Hypothalamus (tissue), 51 donors: ENCODE data around the gene ANKIB1.
"Not testable (repeated sequence)": the region's sequence is repeated elsewhere in the genome, so short reads cannot be mapped to it uniquely, and the experiment has no call there.

ENCODE experiments used
- DNase-seq, 51 donors: peaks; one replicate each; lab custom pipeline; 2025; lab: John Stamatoyannopoulos, UW

Gene ANKIB1, protein sequence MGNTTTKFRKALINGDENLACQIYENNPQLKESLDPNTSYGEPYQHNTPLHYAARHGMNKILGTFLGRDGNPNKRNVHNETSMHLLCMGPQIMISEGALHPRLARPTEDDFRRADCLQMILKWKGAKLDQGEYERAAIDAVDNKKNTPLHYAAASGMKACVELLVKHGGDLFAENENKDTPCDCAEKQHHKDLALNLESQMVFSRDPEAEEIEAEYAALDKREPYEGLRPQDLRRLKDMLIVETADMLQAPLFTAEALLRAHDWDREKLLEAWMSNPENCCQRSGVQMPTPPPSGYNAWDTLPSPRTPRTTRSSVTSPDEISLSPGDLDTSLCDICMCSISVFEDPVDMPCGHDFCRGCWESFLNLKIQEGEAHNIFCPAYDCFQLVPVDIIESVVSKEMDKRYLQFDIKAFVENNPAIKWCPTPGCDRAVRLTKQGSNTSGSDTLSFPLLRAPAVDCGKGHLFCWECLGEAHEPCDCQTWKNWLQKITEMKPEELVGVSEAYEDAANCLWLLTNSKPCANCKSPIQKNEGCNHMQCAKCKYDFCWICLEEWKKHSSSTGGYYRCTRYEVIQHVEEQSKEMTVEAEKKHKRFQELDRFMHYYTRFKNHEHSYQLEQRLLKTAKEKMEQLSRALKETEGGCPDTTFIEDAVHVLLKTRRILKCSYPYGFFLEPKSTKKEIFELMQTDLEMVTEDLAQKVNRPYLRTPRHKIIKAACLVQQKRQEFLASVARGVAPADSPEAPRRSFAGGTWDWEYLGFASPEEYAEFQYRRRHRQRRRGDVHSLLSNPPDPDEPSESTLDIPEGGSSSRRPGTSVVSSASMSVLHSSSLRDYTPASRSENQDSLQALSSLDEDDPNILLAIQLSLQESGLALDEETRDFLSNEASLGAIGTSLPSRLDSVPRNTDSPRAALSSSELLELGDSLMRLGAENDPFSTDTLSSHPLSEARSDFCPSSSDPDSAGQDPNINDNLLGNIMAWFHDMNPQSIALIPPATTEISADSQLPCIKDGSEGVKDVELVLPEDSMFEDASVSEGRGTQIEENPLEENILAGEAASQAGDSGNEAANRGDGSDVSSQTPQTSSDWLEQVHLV

DNA sequence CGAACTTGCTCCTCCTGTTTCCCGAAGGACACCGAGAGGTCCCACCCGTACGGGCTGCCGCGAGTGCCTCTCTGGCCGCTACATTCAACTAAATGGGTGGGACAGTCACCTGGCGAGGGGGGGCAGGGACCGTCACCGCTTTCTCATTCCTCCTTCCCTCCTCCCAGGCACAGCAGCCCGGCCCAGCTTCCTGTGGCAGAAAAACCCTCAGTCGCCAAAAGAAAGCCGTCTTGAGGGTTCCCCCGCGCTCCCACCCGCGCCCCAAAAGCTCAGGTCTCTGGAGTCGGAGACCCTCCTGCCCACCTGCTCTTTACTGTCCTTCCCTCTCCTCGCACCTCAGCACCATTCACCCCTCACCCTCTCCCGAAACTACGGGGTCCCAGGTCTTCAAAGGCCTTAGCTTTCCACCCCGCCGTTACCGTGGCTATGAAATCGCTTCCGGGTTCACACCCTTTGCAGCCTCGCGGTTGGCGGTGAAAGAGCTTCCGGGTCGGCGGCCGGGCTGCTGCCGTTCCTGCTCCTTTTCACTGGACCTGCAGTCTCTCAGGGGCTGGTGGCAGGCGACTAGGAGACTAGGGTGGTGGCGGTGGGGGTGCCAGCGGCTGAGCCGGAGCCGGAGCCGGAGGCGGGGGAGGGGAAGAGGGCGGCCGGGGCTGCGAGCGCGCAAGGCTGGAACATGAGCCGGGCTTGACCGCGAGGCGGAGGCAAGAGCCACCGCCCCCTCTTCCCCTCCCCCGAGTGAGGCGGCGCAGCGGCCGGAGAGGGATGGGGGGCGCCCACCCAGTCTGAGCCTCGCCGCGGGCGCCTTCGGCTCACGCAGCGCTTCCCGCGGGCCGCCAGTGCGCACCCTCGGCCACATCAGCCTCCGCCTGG, at the start of gene ANKIB1, which contains the start of gene KRIT1:
Gene ANKIB1 (plus strand): TSS at position 488 of the 873 bp plus-strand sequence. CDS start 49,005 bp downstream, outside the sequence.
Gene KRIT1 (minus strand): TSS at position 428 of the 873 bp plus-strand sequence. CDS start 3,779 bp downstream, outside the sequence.
- DNase-seq: peak; percentile 57 to 97 (median 84)

DNA sequence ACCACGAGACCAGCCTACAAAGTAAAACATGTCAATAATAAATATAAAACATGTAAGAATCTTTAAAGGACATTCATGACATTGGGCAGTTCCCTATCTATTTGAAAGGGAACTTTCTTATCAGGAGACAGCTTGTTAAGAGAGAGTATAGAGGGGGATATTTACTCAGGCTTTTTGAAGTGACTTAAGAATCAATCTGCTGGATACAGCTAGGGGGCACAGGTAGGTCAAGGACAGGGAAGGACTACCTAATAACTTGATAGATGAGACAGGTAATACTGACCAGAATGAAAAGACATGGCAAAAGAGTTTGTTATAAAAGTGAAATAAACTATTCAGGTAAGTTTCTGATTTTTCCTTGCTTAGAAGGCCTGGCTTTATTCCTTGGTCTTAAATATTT, 45.0 kb upstream of the ANKIB1 start:
- no peak for DNase-seq

DNA sequence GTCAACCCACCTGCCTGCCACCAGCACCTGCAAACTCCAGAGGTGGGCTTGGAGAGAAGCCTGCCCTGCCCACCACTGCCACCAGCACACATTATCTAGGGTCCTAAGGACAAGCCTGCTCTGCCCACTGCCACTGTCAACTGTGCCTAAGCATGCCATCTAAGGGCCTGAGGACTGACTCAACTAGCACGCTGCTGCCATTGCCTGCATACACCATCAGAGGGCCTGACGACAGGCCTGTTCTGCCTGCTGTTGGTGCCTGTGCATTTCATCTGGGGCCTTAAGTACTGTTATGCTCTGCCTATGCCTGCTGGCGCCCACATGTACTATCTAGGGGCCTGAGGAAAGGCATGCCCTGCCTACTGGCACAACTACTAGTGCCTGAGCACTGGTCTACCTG, 39.8 kb upstream of the ANKIB1 start:
- DNase-seq: no peak

DNA sequence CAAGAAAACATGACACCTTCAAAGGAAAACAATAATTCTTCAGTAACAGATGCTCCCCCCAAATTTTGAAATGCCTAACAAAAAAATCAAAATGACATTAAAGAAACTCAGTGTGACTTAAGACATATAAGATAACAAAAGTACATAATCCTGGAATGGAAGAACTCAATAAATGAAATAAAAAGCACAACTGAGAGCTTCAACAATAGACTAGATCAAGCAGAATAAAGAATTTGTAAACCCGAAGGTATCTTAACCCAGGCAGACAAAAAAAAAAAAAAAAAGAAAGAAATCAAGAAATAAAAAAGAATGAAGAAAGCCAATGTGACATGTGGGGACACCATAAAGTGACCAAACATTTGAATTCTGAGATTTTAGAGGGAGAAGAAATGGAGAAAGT, 39.1 kb upstream of the ANKIB1 start:
- DNase-seq: no peak

DNA sequence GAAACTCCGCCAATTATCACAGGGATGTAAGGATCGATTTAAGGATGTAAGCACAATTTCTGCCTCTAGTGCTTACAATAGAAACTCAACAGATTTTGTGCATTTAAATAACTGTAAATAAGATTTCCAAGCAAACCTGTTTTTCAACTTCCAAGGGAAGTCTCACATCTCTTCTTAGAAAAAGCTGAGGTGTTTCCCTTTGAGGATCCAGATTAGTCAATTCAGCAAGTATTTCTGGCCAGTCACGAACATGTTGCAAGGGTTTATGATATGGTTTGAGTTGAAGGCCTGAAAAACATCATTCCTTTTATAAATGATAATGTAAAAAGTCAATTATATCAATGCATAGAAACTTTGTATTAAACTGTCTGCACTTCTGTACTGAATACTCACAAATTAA, 24.0 kb upstream of the ANKIB1 start:
- no peak for DNase-seq

DNA sequence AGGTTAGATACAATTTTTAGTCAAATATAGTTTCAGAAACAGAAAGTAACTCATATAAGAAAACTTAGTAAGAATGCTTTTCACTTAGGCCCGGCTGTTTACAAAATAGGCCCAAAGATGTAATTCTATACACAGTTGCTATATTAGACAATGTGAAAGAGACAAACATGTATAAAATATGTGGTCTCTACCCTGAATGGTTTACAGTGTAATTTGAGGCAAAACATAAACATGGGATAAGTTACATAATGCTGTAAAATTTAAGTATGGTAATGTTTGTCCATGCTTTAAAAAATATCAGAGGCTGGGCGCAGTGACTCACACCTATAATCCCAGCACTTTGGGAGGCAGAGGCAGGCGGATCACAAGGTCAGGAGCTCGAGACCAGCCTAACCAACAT, 18.8 kb upstream of the ANKIB1 start:
- DNase-seq: no peak

DNA sequence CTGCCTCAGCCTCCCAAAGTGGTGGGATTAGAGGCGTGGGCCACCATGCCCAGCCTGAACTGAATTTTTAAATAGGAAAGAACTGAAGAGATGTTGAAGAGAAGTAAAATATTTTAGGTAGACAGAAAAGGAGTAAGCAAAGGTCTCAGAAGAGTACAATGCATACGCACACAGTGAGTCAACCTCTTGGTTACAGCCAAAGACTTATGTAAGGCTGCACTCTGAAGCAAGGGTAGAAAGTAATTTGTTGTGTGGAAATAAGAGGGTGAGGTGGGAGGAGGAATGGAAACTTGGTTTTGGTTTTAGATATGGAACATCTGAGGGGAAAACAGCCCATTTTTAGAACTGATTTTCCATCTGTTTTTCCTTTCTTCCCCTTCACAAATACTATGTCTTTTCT, 17.7 kb upstream of the ANKIB1 start:
- no peak for DNase-seq

DNA sequence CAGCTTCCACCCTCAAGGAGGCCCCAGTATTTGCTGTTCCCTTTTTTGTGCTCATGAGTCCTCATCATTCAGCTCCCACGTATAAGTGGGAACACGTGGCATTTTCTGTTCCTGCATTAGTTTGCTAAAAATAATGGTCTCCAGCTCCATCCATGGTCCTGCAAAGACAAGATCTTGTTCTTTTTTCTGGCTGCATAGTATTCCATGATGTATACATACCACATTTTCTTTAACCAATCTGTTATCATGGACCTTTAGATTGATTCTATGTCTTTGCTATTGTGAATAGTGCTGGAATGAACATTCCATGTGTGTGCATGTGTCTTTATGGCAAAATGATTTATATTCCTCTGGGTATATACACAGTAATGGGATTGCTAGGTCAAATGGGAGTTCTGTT, 17.0 kb upstream of the ANKIB1 start:
- no peak for DNase-seq

DNA sequence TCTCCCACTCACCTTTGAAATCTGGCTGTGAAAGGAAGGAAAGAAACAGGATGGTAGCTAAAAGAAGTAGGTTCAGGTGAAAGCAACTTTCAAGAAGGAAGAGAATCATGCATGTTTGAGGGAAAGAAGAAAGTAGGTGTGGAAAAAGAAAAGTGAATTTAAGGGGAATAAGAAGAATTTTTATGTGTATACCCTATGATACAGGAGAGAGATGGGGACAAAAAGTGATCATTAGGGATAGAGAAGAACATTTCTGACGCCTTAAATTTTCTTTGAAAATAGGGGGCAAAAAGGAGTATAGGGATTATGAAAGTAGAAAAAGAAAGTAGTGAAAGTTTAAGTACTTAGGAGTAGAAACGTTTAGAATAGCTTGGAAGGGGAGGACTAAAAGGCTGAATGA, 15.2 kb upstream of the ANKIB1 start:
- no peak for DNase-seq

DNA sequence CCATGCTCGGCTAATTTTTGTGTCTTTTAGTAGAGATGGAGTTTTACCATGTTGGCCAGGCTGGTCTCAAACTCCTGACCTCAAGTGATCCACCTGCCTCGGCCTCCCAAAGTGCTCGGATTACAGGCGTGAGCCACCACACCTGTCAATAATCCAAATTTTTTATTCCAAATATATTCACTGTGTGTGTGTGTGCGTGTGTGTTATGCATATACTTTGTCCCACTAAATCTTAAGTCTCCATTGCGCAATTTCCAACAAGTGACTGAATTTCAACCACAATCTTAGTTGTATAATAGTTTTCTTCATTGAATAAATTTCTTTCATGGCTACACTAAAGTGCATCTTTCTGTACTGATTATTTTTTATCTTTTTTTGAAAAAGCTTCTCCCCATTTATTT, 2.8 kb upstream of the ANKIB1 start:
- no peak for DNase-seq

DNA sequence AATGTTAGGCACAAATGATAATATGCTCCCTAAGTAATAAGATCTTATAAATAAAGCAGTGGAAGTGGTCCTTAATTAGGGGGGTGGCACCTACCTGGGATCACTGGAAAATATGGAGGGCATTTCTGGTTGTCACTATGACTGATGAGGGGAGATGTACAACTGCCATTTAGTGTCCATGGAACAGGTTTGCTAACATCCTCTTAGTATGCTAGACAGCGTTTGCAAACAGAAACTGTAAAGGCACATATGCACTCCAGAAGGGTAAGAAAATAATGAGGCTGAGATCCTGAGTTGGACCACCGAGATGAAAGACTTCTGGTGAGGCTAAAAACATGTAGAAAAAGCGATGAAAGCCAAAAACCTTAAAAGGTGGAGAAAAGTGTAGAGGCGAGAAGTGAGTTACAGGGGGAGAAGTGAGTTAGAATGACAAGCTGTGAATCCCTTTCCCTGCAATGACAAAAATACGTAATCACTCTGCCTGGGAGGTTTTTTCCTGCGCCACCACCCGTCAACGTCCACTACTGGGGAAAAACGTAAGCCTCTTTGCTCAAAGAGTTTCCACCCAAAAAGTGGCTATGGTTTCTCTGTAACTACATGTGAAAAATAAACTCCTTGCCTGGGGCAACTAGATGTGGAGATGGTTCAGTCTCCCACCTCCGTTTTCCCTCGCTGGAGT, 827 bp upstream of the ANKIB1 start:
- DNase-seq: peak in 3 of 51 donors; percentile 34 to 56 (median 35)

DNA sequence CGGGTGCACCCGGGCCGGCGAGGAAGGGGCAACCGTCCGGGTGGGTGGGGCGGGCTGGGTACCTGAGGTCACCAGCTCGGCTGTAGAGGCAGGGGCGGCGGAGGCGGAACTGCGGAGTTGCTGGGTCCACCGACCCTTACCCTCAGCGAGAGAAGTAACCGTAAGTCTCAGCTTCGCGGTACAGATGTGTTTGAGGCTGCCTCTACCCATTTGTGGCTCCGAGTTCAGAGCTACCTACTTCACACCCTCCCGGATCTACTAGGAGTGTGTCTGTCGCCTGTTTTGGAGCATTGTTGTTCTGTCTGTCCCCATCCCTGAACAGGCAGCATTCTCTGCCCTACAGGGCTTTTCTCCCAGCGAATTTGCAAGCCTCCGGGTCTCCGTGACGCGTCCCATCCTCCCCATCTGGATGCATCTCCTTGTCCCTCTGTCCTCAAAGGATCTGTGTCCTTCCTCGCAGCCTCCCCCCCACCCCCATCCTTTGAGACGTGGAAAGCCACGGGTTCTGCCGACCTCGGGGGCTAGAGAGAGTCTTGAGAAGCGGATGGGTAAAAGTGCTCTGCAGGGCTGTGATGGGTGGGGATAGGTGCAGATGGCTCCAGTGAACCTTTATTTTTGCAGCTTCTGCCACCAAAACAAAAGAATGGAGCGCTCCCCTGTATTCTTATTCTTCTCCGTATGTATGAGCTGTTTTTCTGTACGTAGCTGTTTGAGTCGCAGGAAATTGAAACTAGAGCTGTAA, 757 bp downstream of the ANKIB1 start:
- peak in 39 of 51 donors; percentile 5 to 87 (median 36) for DNase-seq

DNA sequence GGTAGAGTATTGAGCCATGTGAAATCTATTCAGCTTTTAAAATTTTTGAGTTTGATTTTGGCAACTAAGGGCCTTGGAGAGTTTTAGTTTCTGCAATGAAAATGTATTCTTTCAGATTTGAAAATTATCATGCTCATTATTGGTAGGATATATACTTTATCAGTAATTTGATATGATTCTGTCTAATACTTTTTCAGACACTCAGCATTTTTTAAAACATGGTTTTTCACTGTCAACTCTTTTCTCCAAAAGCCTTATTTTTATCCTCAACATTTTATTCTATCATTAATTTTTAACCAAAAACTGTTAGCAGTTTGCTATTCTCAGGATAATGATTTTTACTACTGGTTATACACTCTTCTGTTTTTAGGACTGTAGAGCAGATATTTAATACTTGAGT, 4.8 kb downstream of the ANKIB1 start:
- no peak for DNase-seq

DNA sequence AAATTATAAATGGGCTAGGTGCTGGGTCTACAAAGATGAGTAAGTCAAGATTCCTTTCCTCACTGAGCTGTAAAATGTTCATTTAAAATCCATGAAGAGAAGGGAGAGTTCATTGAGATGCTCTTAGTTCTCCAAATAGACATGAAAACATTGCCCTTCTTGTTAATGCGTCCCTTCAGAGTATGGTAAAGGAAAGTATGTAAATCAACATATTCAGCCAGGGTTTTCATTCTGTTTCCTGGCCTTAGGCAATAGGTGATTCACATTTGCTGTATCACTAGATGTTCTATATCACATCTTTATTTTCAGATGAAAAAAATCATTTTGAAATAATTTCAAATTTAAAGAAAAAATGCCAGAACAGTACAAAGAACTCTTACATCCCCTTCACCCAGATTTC, 5.4 kb downstream of the ANKIB1 start:
- DNase-seq: no peak

DNA sequence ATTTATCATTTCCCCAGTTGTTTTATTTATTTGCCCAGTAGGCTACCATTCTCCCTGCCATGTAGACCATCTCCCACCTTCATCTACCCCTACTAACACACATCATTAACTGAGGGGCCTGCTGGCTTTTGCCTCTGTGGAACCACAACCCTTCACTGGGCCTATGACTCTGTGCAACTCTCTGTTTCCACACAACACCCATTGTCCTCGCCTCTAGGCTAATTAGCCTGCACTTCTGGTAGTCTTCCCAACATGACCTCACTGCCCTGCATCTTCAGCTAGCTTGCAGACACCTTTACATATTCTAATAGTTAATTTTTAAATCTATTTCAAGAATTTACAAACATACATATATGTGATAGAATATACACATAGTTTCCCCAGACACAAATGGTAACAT, 7.5 kb downstream of the ANKIB1 start:
- DNase-seq: peak in 32 of 51 donors; percentile 0 to 74 (median 24)

DNA sequence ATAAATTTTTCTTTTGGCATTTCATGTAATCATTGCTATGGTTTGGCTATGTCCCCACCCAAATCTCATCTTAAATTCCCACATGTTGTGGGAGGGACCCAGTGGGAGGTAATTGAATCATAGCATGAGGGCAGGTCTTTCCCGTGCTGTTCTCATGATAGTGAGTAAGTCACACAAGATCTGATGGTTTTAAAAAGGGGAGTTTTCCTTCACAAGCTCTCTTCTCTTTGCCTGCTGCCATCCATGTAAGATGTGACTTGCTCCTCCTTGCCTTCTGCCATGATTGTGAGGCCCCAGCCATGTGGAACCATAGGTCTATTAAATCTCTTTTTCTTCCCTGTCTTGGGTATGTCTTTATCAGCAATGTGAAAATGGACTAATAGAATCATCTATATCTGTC, 9.0 kb downstream of the ANKIB1 start:
- DNase-seq: not testable (repeated sequence)

DNA sequence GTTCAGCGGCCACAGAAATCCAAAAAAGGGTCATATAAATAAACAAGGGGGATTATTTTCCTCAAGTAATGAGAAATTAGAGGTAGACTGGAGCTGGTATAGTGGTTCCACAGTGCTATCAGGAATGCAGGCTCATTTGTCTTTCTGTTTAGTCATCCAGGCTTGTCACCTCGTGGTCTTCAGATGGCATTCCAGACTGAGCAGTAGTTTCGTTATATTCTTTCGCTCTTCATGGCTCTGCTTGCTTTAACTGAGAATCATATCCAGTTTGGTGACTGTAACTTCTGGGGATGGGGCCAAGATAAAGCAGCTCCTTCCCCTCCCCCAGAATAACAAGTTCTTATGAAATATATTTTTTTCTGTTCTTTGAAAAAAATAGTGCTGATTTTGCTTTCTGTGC, 9.5 kb downstream of the ANKIB1 start:
- no peak for DNase-seq

DNA sequence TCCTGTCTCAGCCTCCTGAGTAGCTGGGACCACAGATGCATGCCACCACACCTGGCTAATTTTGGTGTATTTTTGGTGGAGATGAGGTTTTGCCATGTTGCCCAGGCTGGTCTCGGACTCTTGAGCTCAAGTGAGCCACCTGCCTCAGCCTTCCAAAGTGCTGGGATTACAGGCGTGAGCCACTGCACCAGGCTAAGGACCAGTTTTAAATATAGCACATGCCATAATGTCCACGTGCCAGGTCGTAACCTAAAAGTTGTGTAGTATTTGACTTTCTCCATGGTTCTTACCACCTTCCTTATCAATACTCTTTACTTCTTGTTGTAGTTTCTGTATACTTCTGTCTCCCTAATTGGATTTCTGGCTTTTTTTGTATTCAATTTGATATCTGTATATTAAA, 13.3 kb downstream of the ANKIB1 start:
- no peak for DNase-seq
